Parathyroid adenoma (tissue), 2 donors: ENCODE results near the gene ADGRA1.

Experiments used
- H2AFZ ChIP-seq: fragments of 300-600 bp; sonication (generic); one replicate; pipeline ENCODE4 v1.7.0; 2017; ENCODE audit warnings: antibody characterized with exemption, mild to moderate bottlenecking
- H3K27ac ChIP-seq: fragments of 300-600 bp; sonication (generic); one replicate; pipeline ENCODE4 v1.7.0; 2017
- H3K27me3 ChIP-seq: fragments of 300-600 bp; sonication (generic); one replicate; pipeline ENCODE4 v1.7.0; 2017; ENCODE audit warnings: low read length; ENCODE audit not compliant: control insufficient read depth, insufficient read depth
- H3K36me3 ChIP-seq: fragments of 300-600 bp; sonication (generic); one replicate; pipeline ENCODE4 v1.7.0; 2017; ENCODE audit warnings: low read length; ENCODE audit not compliant: control insufficient read depth, insufficient read depth
- H3K4me1 ChIP-seq: fragments of 300-600 bp; sonication (generic); one replicate; pipeline ENCODE4 v1.7.0; 2017; ENCODE audit warnings: control low read depth
- H3K4me2 ChIP-seq: fragments of 300-600 bp; sonication (generic); one replicate; pipeline ENCODE4 v1.7.0; 2017; ENCODE audit warnings: low read length
- H3K4me3 ChIP-seq: fragments of 300-600 bp; sonication (generic); one replicate; pipeline ENCODE4 v1.7.0; 2017; ENCODE audit warnings: low read depth, low read length
- H3K79me2 ChIP-seq: fragments of 300-600 bp; sonication (generic); one replicate; pipeline ENCODE4 v1.7.0; 2017; ENCODE audit warnings: control low read depth
- H3K9ac ChIP-seq: fragments of 300-600 bp; sonication (generic); one replicate; pipeline ENCODE4 v1.7.0; 2017; ENCODE audit warnings: mild to moderate bottlenecking
- H3K9me3 ChIP-seq: fragments of 300-600 bp; sonication (generic); one replicate; pipeline ENCODE4 v1.7.0; 2017; ENCODE audit warnings: low read length; ENCODE audit not compliant: control insufficient read depth
- CTCF ChIP-seq: fragments of 300-600 bp; sonication (generic); IDR thresholded peaks from one replicate; pipeline ENCODE4 v1.7.0; 2017; ENCODE audit warnings: antibody characterized with exemption, mild to moderate bottlenecking
- donor health status: primary hyperparathyroidism.

Gene ADGRA1

GRCh38 chr10:133121479-133121878 is 33.8 kb downstream of the ADGRA1 start:
- Histone ChIP-seq H2AFZ (no peak overlapping the region), H3K36me3 (no peaks in the 10 kb centered on the region), H3K4me1 (no peaks in the 10 kb centered on the region), H3K4me2 (no peak overlapping the region), H3K27me3 (peaks cover 5% of the 10 kb centered on the region), H3K9ac (no peak overlapping the region), H3K27ac (no peak overlapping the region), H3K79me2 (no peaks in the 10 kb centered on the region), H3K4me3 (no peak overlapping the region), H3K9me3 (no peaks in the 10 kb centered on the region)
- no peak for TF ChIP-seq CTCF

- peaks cover 5% of the 10 kb centered on the region for H3K27me3 ChIP-seq
- no peak overlapping the region for H2AFZ ChIP-seq
- H3K9ac ChIP-seq: no peak overlapping the region
- H3K79me2 ChIP-seq: no peaks in the 10 kb centered on the region
- no peaks in the 10 kb centered on the region for H3K9me3 ChIP-seq
- TF ChIP-seq CTCF: no peak
- no peaks in the 10 kb centered on the region for H3K4me1 ChIP-seq
- H3K36me3 ChIP-seq: no peaks in the 10 kb centered on the region
- no peak overlapping the region for H3K4me3 ChIP-seq
- no peak overlapping the region for H3K4me2 ChIP-seq
- no peak overlapping the region for H3K27ac ChIP-seq
Observed at GRCh38 chr10:133122171-133122935, 34.6 kb downstream of the ADGRA1 start.

DNA sequence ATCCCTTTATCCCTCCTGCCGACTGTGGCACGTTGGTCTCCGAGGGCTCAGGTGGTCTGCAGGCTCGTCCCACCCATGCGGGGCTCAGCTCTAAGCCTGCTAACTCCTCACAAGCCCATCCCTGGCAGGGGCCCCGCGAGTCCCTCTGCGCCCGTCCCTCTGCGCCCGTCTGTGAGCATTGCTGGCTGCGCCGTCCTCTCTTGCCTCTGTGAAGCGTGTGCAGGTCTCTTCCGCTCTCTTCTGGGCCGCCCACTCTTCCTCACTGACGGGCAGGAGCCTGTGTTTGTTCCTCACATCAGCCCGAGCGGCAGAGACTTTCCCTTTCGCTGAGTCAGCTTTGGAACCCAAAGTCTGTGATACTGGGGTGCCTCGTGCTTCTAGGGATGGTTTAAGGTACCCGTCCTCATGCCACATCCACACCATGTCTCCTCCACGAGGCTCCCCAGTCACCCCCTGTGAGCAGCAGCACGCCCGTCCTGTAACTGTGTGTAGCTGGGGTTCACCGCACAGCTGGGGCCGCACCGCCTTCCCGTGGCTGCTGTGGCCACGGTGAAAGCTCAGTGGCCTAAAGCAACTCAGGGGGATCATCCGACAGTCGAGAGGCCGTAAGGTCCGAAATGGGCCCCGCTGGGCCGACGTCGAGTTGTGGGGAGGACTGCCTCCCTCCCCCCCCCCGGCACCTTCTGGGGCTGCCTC is 35.5 kb downstream of the ADGRA1 start:
- no peak for TF ChIP-seq CTCF
- Histone ChIP-seq H3K27me3 (peaks cover 5% of the 10 kb centered on the region), H3K9me3 (no peaks in the 10 kb centered on the region), H2AFZ (no peak overlapping the region), H3K27ac (no peak overlapping the region), H3K4me3 (no peak overlapping the region), H3K9ac (no peak overlapping the region), H3K79me2 (no peaks in the 10 kb centered on the region), H3K4me1 (no peaks in the 10 kb centered on the region), H3K4me2 (no peak overlapping the region), H3K36me3 (no peaks in the 10 kb centered on the region)

DNA sequence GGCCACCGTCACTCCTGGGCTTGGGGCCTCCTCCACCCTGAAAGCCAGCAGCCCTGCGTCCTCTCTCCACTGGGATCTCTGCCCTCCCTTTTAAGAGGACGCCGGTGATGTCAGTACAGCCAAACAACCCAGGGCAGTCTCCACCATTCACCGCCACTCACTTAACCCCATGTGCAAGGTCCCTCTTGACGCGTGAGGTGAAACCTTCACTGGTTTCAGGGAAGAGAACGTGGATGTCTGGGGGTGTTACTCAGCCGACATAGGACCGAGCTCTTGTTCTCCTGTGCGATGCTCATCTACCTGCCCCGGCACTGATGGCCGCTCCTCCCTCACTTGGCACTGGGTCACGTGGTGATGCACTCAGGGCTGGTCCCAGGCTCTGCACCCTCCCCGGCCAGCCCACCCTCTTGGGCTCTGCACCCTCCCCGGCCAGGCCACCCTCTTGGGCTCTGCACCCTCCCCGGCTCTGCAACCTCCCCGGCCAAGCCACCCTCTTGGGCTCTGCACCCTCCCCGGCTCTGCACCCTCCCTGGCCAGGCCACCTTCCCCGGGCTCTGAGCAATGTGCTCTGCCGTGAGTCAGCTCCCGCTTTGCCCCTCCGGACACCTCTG is 36.1 kb downstream of the ADGRA1 start:
- Histone ChIP-seq H3K9me3 (no peaks in the 10 kb centered on the region), H2AFZ (no peak overlapping the region), H3K4me2 (no peak overlapping the region), H3K9ac (no peak overlapping the region), H3K27me3 (peaks cover 5% of the 10 kb centered on the region), H3K4me1 (no peaks in the 10 kb centered on the region), H3K4me3 (no peak overlapping the region), H3K27ac (no peak overlapping the region), H3K36me3 (no peaks in the 10 kb centered on the region), H3K79me2 (no peaks in the 10 kb centered on the region)
- TF ChIP-seq CTCF: no peak
